H1 (cell line): Measurements from ENCODE around the gene KCNA2. TPM values are rescaled to one million over a fixed set of nuclear protein-coding genes. Genes with fewer than 3 reads are reported as not detected.

ENCODE experiments used
- CTCF ChIA-PET: fragments of 300-600 bp; sonication (Branson Sonifier 250); formaldehyde crosslinking; loops from one replicate; lab custom pipeline; 2021; ENCODE audit not compliant: partially characterized antibody; lab: Charles Lee
- POLR2A ChIA-PET: fragments of 300-600 bp; sonication (Branson Sonifier 250); formaldehyde crosslinking; loops from one replicate; lab custom pipeline; 2021; ENCODE audit warnings: inconsistent platforms; ENCODE audit not compliant: partially characterized antibody; lab: Charles Lee
- DNase-seq, 2 experiments: peaks; one replicate each; pipeline versions ENCODE4 v3.0.0 to v3.0.0-alpha.2; 2010 to 2022; ENCODE audit warnings: low spot score in 2 of 2, low read depth in 1 of 2, mixed read lengths in 1 of 2
- FAIRE-seq: peaks from 2 replicates; lab custom pipeline; 2011; peaks lifted over from hg19 to GRCh38; lab: Jason Lieb, UNC
- H2AFZ ChIP-seq: 2 replicates; pipeline ENCODE4 v1.8.1; 2012; ENCODE audit warnings: low read length, inconsistent platforms
- H2AK5ac ChIP-seq: 2 replicates; pipeline ENCODE4 v1.6.1; 2013; ENCODE audit warnings: low read depth, low read length
- H2BK120ac ChIP-seq: replicated peaks from 2 replicates; pipeline ENCODE3; 2013; ENCODE audit warnings: low read depth, low read length, inconsistent platforms
- H2BK12ac ChIP-seq: 2 replicates; pipeline ENCODE4 v1.6.1; 2013; ENCODE audit warnings: low read depth, low read length
- H2BK15ac ChIP-seq: 2 replicates; pipeline ENCODE4 v1.6.1; 2013; ENCODE audit warnings: low read length
- H2BK20ac ChIP-seq: 2 replicates; pipeline ENCODE4 v1.6.1; 2013; ENCODE audit warnings: low read length
- H2BK5ac ChIP-seq: 2 replicates; pipeline ENCODE4 v1.6.1; 2013; ENCODE audit warnings: low read depth, low read length
- H3K14ac ChIP-seq: 2 replicates; pipeline ENCODE4 v1.6.1; 2013; ENCODE audit warnings: inconsistent platforms; ENCODE audit not compliant: insufficient read length
- H3K18ac ChIP-seq: 2 replicates; pipeline ENCODE4 v1.6.1; 2013; ENCODE audit warnings: low read length; ENCODE audit errors: extremely low read depth
- H3K23ac ChIP-seq: 2 replicates; pipeline ENCODE4 v1.6.1; 2013; ENCODE audit warnings: inconsistent platforms; ENCODE audit not compliant: insufficient read length
- H3K23me2 ChIP-seq: 2 replicates; pipeline ENCODE4 v1.6.1; 2013; ENCODE audit warnings: low read depth, low read length
- H3K27ac ChIP-seq: 2 replicates; pipeline ENCODE4 v1.6.1; 2011; ENCODE audit warnings: low read depth, low read length, inconsistent platforms
- H3K27me3 ChIP-seq, 4 experiments: replicated peaks in 1 of 4; 1 replicate in 1 of 4; 2 replicates in 3 of 4; pipeline versions ENCODE4 v1.6.1 to v1.8.1; 2011 to 2013; ENCODE audit warnings: low read length in 3 of 4, mild to moderate bottlenecking in 3 of 4, inconsistent platforms in 2 of 4, mixed read lengths in 2 of 4, moderate library complexity in 1 of 4; ENCODE audit not compliant: control insufficient read depth in 3 of 4, insufficient read depth in 3 of 4; ENCODE audit errors: extremely low read depth in 1 of 4
- H3K36me3 ChIP-seq, 4 experiments: 2 replicates each; pipeline versions ENCODE4 v1.6.1 to v1.8.1; 2011 to 2013; ENCODE audit warnings: mild to moderate bottlenecking in 4 of 4, low read length in 3 of 4, moderate library complexity in 2 of 4, control low read depth in 1 of 4, inconsistent platforms in 1 of 4; ENCODE audit not compliant: insufficient read depth in 4 of 4, control insufficient read depth in 2 of 4
- H3K4ac ChIP-seq: replicated peaks from 2 replicates; pipeline ENCODE3; 2013; ENCODE audit warnings: low read length, low read depth, mixed read lengths, inconsistent platforms; ENCODE audit not compliant: insufficient read length
- H3K4me1 ChIP-seq, 4 experiments: replicated peaks in 1 of 4; 1 replicate in 1 of 4; 2 replicates in 3 of 4; pipeline versions ENCODE4 v1.6.1 to v1.8.1; 2011 to 2013; ENCODE audit warnings: low read length in 3 of 4, inconsistent platforms in 2 of 4, mixed read lengths in 1 of 4; ENCODE audit not compliant: insufficient read depth in 4 of 4, control insufficient read depth in 3 of 4
- H3K4me2 ChIP-seq, 2 experiments: 2 replicates each; pipeline versions ENCODE4 v1.6.1 to v1.8.1; 2011 to 2013; ENCODE audit warnings: low read depth in 2 of 2, low read length in 2 of 2, control low read depth in 1 of 2, inconsistent platforms in 1 of 2, mild to moderate bottlenecking in 1 of 2; ENCODE audit not compliant: insufficient read depth in 1 of 2
- H3K4me3 ChIP-seq, 4 experiments: fragments of 200-600, 300-600 bp in 1 of 4; sonication (generic), shearing (Covaris generic), sonication (Bioruptor Twin) in 1 of 4; 2 replicates each; pipeline versions ENCODE4 v1.5.1 to v1.8.1; 2011 to 2016; ENCODE audit warnings: low read length in 4 of 4, low read depth in 3 of 4, control low read depth in 2 of 4, inconsistent platforms in 2 of 4, mild to moderate bottlenecking in 2 of 4, mixed read lengths in 1 of 4, moderate library complexity in 1 of 4; ENCODE audit not compliant: insufficient read depth in 2 of 4; ENCODE audit errors: extremely low read depth in 1 of 4
- H3K56ac ChIP-seq: replicated peaks from 2 replicates; pipeline ENCODE3; 2013; ENCODE audit warnings: low read depth, mild to moderate bottlenecking, mixed read lengths, low read length, inconsistent platforms; ENCODE audit not compliant: insufficient read length
- H3K79me1 ChIP-seq: 2 replicates; pipeline ENCODE4 v1.6.1; 2013; ENCODE audit warnings: low read depth, low read length, control low read depth
- H3K79me2 ChIP-seq, 2 experiments: 2 replicates each; pipeline versions ENCODE4 v1.6.1 to v1.8.1; 2012 to 2013; ENCODE audit warnings: low read length in 2 of 2, mild to moderate bottlenecking in 2 of 2, inconsistent platforms in 1 of 2; ENCODE audit not compliant: insufficient read depth in 2 of 2, control insufficient read depth in 1 of 2
- H3K9ac ChIP-seq, 4 experiments: replicated peaks in 1 of 4; 1 replicate in 1 of 4; 2 replicates in 3 of 4; pipeline versions ENCODE4 v1.6.1 to v1.8.1; 2011 to 2013; ENCODE audit warnings: low read depth in 3 of 4, low read length in 3 of 4, control low read depth in 2 of 4, mild to moderate bottlenecking in 2 of 4, moderate library complexity in 2 of 4, inconsistent platforms in 1 of 4; ENCODE audit errors: extremely low read depth in 1 of 4
- H3K9me3 ChIP-seq, 2 experiments: 2 replicates each; pipeline versions ENCODE4 v1.6.1 to v1.8.1; 2012 to 2013; ENCODE audit warnings: mild to moderate bottlenecking in 2 of 2, moderate library complexity in 2 of 2, control low read depth in 1 of 2, inconsistent platforms in 1 of 2, low read depth in 1 of 2, low read length in 1 of 2, mixed read lengths in 1 of 2; ENCODE audit not compliant: insufficient read depth in 2 of 2
- H4K20me1 ChIP-seq, 2 experiments: replicated peaks in 1 of 2; 2 replicates each; pipeline versions ENCODE3 to v1.8.1; 2011 to 2013; ENCODE audit warnings: inconsistent platforms in 2 of 2, low read length in 2 of 2, mild to moderate bottlenecking in 1 of 2; ENCODE audit not compliant: insufficient read depth in 2 of 2, control insufficient read depth in 1 of 2
- H4K5ac ChIP-seq: 2 replicates; pipeline ENCODE4 v1.6.1; 2013; ENCODE audit warnings: low read length, low read depth, mixed read lengths, inconsistent platforms; ENCODE audit not compliant: insufficient read length
- H4K8ac ChIP-seq: 2 replicates; pipeline ENCODE4 v1.8.0; 2013; ENCODE audit warnings: mild to moderate bottlenecking, moderate library complexity, low read length, inconsistent platforms; ENCODE audit not compliant: insufficient read depth; ENCODE audit errors: extremely low read depth
- H4K91ac ChIP-seq: replicated peaks from 2 replicates; pipeline ENCODE3; 2013; ENCODE audit warnings: low read length, mixed read lengths, inconsistent platforms; ENCODE audit not compliant: insufficient read length
- HDAC6 ChIP-seq: IDR thresholded peaks from one replicate; pipeline ENCODE4 v1.7.1; 2012; ENCODE audit warnings: low read depth, mild to moderate bottlenecking, inconsistent platforms, low read length, moderate library complexity
- NRF1 ChIP-seq: IDR thresholded peaks from 2 replicates; pipeline ENCODE4 v1.6.1; 2011; ENCODE audit warnings: mild to moderate bottlenecking, low read depth, low read length, improper control_type of control experiment
- RNF2 ChIP-seq: fragments of 200-900, 300-1000 bp; sonication (generic); IDR thresholded peaks from 2 replicates; pipeline ENCODE4 v1.7.1; 2016; ENCODE audit warnings: borderline replicate concordance, low read depth, mild to moderate bottlenecking, antibody characterized with exemption, low read length; ENCODE audit not compliant: poor library complexity, severe bottlenecking; ENCODE audit errors: missing control alignments
- SIN3A ChIP-seq, 2 experiments: IDR thresholded peaks in 1 of 2; conservative IDR thresholded peaks in 1 of 2; 2 replicates each; pipeline ENCODE4 v1.6.1; 2011 to 2012; ENCODE audit warnings: low read length in 2 of 2, improper control_type of control experiment in 1 of 2, low read depth in 1 of 2, mild to moderate bottlenecking in 1 of 2
- SIX5 ChIP-seq: IDR thresholded peaks from 2 replicates; pipeline ENCODE4 v1.6.1; 2011; ENCODE audit warnings: mild to moderate bottlenecking, low read depth, low read length
- SUZ12 ChIP-seq: fragments of 200-600 bp; sonication (generic); IDR thresholded peaks from 2 replicates; pipeline ENCODE4 v1.6.1; 2012; ENCODE audit warnings: mild to moderate bottlenecking, inconsistent platforms, low read length, moderate library complexity, mixed read lengths
- WGBS, 2 experiments: shearing (Covaris generic) in 1 of 2; methylation state at CpG; one replicate each; pipeline versions ENCODE4 v1.1.6 to v1.1.7; 2013 to 2015; ENCODE audit warnings: low lambda C conversion rate in 2 of 2, mixed read lengths in 2 of 2, inconsistent platforms in 1 of 2, low coverage in 1 of 2, missing lambda C conversion rate in 1 of 2; ENCODE audit not compliant: insufficient replicate concordance in 2 of 2, insufficient coverage in 1 of 2, insufficient read length in 1 of 2; ENCODE audit errors: extremely low coverage in 1 of 2, missing lambda C conversion rate in 1 of 2; 5-methylcytosine and 5-hydroxymethylcytosine counted together
- polyA plus RNA-seq, 7 experiments: library from polyadenylated mRNA; depleted of rRNA in 3 of 7; stranded (reverse) in 5 of 7; unstranded in 2 of 7; fragments of >200 nt in 5 of 7; fragments of 200-250 nt in 2 of 7; gene quantifications; 1 replicate in 5 of 7; 2 replicates in 1 of 7; 4 replicates in 1 of 7; pipeline versions ENCODE4 v1.2.1 to v1.2.3, GENCODE V29; 2011 to 2013; ENCODE audit warnings: missing spikeins in 2 of 7, mixed read lengths in 2 of 7
- total RNA-seq: library from RNA; stranded (reverse); fragmentation: NEBNext Ultra II Directional; extraction: Animal tissue kit (Norgen Biotek cat#: 25700); gene quantifications from 2 replicates; pipeline ENCODE4 v1.2.1, GENCODE V29; 2021

The KCNA2 gene
- total and polyA plus RNA-seq, 2 of the 8 experiments (the other 6 are each of a cell fraction or from before 2014, with no cell fraction given): 0.26 to 0.78 TPM

DNA sequence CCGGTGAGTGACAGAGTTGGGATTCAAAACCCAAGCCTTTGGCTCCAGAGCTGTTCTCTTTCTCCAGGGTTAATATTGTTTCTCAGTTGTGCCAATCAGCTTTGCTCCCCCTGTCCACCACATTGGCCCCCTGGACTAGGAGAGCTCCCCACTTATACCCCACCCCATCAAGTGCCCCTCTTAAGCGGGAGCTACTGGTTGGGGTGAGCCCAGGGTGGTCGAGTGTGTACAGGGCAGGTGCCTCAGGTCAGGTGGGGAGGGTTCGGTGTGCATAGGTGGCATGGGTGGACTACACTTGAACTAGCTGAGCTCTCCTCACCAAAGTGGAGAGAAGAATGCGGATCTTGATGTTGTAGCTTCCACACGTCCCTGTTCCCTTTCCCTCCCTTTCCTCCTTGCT is 14.2 kb downstream of the KCNA2 start:
- H3K79me1 ChIP-seq: no peaks in the 10 kb centered on the region
- H2BK20ac ChIP-seq: no peak overlapping the region
- H3K4me1 ChIP-seq: peaks cover 0 to 2% (median 0%) of the 10 kb centered on the region in 4 experiments; a peak in 1 of 7 replicates
- TF ChIP-seq SUZ12 (no peak), SIN3A (conservative IDR thresholded peaks at IDR 0.05 in 1 of 2, IDR thresholded peaks at IDR 0.05 in 1 of 2; ENCODE audit: low read depth in 1 of 2, low read length in 2 of 2) (no peak), NRF1 (no peak), SIX5 (no peak), RNF2 (no peak), HDAC6 (no peak)
- H2AK5ac ChIP-seq: no peak overlapping the region
- H3K56ac ChIP-seq: no peak overlapping the region
- no peak overlapping the region for H3K14ac ChIP-seq
- H4K5ac ChIP-seq: no peak overlapping the region
- H4K8ac ChIP-seq: no peak overlapping the region
- ChIA-PET POLR2A (interaction anchor here (0.9 kb wide), 1 partner anchor 11 kb away, joined by 3 read pairs; no protein-coding TSS in a partner anchor), CTCF (interaction anchor here (0.7 to 1.4 kb wide), 5 partner anchors 14 to 188 kb away, joined by 3 to 5 read pairs (median 3); no protein-coding TSS in a partner anchor)
- H3K4ac ChIP-seq: no peak overlapping the region
- no peak overlapping the region for H3K23ac ChIP-seq
- H3K18ac ChIP-seq: no peak overlapping the region
- no peak overlapping the region for H2BK120ac ChIP-seq
- no peak overlapping the region for H3K9ac ChIP-seq
- no peaks in the 10 kb centered on the region for H4K20me1 ChIP-seq
- H3K9me3 ChIP-seq: no peaks in the 10 kb centered on the region
- no peak overlapping the region for H2BK5ac ChIP-seq
- no peak overlapping the region for H3K4me3 ChIP-seq
- H2AFZ ChIP-seq: no peak overlapping the region
- H3K79me2 ChIP-seq: no peaks in the 10 kb centered on the region
- H3K36me3 ChIP-seq: no peaks in the 10 kb centered on the region
- 89% methylated on average over 6 of the region's 6 CpGs; no CpG with 5 or more reads in 1 of the 2 experiments for WGBS, 2 experiments
- FAIRE-seq (no peak), DNase-seq (no peak)
- no peak overlapping the region for H3K4me2 ChIP-seq
- H2BK15ac ChIP-seq: no peak overlapping the region
- H2BK12ac ChIP-seq: no peak overlapping the region
- no peak overlapping the region for H4K91ac ChIP-seq
- no peak overlapping the region for H3K27ac ChIP-seq
- H3K27me3 ChIP-seq: peaks cover 0 to 12% (median 3%) of the 10 kb centered on the region in 4 experiments; a peak in 3 of 7 replicates
- no peaks in the 10 kb centered on the region for H3K23me2 ChIP-seq
